HG02798 (cell line): Measurements from ENCODE around the gene TBRG4.

ENCODE experiments used
- ATAC-seq: cut with Tn5 transposase; IDR thresholded peaks from one replicate; pipeline ENCODE4 v1.9.1; 2021; ENCODE audit warnings: mild to moderate bottlenecking; ENCODE audit not compliant: unreplicated experiment, poor library complexity

TBRG4 gene

DNA sequence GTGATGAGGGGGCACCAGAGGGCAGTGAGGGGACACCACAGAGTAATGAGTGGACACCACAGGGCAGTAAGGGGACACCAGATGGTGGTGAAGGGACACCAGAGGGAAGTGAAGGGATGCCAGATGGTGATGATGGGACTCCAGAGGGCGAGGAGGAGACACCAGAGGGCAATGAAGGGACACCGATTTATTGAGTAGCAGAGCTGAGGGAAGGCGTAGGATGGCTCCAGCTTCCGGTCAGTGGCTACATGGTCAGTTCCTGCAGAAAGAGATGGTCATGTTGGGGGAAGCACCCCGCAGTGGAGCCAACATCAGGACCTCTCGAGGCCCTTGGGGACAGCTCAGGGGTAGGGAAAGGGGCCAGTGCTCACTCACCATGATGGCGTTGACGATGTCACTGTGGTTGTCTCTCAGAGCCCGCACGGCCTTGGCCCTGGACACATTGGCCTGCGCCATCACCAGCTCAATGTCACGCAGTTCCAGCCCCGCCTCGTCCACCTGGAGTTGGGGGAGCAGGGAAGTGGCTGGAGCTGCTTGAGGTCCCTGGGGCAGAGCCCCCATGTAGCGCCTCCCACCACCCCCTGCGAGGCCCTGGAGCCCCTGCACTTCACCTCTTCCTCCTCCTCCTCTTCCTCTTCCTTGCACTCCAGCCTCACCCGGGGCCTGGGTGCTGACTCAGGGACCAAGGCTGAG is 31.1 kb downstream of the TBRG4 start:
- ATAC-seq = no peak

DNA sequence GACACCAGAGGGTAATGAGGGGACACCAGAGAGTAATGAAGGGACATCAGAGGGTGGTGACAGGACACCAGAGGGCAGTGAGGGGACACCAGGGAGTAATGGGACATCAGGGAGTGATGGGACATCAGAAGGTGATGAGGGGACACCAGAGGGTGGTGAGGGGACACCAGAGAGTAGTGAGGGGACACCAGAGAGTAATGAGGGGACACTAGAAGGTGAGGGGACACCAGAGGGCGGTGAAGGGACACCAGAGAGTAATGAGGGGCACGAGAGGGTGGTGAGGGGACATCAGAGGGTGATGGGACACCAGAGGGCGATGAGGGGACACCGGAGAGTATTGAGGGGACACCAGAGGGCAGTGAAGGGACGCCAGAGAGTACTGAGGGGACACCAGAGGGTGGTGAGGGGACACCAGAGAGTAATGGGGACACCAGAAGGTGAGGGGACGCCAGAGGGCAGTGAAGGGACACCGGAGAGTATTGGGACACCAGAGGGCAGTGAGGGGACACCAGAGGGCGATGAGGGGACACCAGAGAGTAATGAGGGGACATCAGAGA is 33.3 kb downstream of the TBRG4 start:
- ATAC-seq = no peak

DNA sequence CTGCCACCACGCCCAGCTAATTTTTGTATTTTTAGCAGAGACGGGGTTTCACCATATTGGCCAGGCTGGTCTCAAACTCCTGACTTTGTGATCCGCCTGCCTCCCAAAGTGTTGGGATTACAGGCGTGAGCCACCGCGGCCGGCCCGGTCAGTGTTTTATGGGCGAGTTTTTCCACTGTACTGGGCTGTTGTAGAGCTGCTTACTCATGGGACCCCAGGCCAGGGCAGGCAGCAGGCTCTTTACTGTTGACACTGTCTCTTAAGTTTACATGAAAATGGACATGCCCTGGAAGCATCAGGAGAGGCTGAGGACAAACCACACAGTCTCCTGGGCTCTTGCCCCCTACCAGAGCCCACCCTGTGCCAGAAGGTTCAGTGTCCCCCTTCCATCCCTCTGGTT is 33.9 kb downstream of the TBRG4 start:
- ATAC-seq = no peak

DNA sequence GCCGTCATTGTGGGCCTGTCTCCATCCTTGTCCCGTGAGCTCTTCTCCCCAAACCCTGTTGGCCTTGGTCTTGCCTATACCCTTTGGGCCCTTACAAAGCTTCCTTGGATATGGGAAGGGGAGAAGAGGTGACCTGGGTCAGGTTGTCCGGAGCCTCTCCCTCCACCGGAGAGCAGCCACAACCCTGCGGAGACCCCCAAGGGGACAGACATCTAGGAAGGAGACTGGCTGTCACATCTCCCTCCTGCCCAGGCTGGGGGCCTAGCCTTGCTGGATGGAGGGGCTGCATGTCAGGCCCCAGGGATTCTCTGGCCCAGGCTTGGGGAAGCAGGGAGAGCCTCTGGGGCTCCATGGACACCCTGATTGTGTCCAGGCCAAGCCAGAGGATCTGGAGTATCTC is 34.6 kb downstream of the TBRG4 start:
- ATAC-seq = no peak

DNA sequence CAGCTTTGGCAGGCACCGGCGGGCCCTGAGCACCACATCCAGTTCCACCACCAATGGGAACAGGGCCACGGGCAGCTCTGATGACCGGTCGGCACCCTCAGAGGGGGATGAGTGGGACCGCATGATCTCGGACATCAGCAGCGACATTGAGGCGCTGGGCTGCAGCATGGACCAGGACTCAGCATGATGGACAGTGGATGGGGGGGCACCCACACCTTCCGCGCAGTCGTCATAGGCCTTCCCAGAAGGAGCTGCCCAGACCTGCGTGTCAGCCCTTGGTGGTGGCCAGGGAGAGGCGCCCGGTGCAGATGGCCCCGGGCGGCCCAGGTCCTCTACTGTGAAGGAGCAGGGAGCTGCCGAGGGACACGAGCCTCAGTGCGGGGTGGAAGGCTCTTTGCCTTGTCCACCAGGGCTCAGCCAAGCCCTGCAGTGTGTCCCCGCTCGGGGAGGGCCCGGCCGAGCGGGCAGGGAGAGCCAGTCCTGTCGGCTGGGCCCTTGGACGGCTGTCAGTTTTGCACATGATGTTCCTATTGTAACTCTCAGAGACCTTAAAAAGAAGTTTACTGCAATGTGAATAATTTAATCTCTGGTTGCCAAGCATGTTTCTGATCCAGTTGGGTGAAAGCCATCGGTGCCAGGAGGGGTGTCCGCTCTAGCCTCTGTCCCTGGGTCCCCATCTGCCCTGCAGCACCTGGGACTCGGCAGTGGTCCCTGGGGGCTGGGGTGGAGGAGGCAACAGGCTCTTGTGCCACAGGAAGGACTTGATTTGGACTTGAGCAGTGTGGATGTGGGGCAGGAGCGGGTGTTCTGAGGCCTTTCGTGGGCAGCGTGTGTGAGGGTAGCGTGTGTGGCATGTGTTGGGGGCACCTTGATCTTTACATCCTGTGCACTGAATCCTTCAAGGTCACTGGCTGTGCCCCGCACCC is 35.4 kb downstream of the TBRG4 start:
- no peak for ATAC-seq

DNA sequence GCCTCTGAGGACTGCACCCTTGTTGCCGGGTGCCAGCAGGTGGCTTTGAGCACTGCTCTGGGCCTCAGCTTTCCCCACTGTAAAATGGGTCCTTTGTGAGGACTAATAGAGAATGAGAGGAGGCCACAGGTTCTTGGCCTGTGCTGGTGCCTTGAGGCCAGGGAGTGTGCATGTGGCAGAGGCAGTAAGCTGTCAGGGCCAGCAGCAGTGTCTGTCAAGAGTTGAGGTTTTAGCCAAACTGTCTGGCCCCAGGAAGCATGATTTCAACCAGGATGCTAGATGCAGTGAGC is 36.2 kb downstream of the TBRG4 start:
- no peak for ATAC-seq

DNA sequence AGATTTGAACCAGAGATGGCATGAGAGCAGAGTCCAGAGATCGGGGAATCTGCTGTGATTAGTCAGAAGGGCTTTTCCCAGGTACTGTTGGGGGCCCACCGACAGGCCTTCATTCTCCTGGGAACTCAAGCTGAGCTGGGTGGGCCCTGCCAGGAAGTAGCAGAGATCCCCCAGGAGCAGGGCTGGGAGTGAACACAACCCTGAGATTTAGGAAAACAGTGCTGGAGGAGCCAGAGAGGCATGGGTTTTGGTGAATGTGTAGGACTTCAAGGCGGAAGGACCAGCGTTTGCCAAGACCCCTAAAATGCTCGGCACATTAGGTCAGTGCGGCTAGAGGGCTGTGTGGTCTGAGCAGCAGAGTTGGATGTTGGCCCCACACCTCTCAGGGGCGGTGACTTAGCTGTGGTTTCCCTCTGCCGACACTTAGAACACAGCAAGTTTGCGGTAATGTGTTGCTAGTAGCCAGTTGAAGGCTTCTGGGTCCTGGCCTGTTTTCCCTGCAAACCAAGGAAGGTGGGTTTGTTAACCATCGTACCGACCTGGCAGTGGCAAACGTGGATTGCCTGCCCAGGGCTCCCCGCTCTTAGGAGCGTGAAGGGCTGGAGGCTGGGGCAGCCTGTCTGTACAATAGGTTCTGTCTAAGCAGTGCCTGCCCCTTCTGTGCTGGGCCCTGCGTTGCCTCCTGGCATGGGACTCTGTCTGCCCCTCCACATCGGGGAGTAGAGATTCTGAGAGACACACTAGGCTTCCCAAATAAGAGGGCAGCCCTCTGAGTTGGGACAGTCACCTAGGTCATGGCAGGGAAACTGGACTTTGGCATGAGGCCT is 36.8 kb downstream of the TBRG4 start:
- no peak for ATAC-seq

DNA sequence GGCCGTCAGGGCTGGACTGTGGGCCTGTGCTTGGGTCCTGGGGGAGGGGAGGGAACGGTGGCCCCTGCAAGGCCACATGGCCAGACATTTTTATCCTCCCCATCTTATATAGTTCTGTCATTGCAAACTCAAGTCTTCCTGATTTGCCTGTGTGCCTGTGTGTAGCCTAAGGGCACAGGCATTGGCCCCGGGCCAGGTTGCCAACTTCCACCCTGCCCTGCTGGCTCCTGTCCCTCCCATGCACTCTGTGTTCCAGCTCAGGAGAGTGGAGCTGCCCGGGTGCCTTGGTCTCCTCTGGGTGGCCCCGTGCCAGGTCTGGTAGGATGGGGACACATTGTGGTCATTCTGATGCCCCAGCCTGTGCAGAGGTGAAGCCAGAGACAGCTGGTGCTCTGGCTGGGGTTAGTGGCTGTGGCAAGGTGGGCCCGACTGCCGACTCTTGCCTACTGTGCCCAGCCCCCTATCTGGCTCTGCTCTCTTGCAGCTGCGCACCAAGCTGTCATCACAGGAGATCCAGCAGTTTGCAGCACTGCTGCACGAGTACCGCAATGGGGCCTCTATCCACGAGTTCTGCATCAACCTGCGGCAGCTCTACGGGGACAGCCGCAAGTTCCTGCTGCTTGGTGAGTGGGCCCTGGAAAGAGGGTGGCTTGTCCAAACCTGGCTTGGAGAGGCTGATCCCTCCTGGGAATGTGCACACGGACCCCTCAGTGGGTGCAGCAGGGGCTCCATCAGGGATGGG is 37.5 kb downstream of the TBRG4 start:
- no peak for ATAC-seq

DNA sequence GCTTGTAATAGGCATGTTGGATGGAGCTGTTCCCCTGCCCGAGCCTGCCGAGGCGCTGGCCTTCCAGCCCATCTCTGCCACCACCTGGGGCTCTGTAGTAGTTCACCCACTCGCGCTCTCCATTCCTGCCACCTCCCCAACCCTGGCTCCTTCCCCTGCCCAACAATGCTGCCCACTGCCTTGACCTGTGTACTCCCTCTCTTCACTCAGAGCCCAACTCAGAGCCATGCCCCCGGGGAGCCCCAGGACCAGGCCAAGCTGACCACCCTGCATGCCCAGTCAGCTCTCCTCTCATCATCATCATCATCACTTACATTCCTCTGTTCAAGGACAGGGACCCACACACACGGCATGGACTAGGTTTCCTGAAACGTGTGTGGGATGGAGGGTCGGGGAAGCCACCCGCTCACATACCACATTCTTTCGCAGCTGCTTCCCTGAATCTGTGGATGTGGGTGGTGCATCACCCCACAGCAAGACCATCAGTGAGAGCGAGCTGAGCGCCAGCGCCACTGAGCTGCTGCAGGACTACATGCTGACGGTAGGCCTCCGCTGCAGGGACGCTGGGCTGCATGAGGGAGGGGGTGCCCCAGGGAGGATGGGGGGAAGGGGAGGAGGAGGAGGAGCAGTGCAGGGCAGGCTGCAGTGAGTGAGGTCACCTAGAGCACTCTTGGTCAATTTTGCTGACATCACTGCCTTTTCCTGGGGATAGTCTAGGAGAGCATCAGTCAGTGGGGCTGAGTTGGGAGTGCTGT is 38.3 kb downstream of the TBRG4 start:
- ATAC-seq = no peak

DNA sequence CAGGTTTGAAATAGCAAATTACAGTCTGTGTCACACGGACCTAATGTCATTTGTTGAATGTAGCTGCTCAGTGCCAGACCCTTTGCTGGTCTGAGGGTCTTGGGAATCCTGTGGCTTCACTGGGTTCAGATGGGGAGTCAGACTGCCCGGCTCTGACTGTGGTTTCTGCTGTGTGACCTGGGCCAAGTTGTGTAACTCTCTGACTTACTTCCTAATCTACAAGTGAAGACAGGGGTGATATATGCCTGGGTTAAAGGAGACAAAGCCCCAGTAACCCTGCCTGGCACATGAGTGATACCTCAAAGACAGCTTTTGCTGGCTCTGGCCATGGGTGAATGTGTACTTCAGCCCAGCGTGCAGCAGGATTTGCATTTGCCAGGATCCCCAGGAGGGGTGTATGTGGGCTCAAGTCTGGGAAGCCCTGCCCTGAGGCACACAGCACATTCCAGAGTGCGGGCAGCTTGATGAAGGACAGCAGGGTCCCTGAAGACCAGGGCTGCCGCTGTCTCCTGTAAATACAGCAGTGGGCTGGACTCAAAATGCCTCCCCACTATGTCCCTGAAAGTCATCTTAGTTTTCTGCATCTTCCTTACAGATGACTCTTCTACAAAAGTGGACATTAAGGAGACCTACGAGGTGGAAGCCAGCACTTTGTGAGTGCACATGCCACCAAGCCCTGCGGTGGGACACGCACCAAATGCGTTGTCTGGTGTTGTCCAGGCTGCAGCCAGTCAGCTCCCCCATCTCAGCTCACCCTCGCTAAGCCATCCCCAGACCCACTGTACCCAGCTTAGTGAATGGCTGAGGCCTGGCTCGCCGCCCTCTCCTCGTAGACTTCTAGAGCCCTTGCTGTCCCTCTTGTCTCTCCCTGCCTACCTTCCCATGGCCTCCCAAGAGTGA is 39.1 kb downstream of the TBRG4 start:
- no peak for ATAC-seq

DNA sequence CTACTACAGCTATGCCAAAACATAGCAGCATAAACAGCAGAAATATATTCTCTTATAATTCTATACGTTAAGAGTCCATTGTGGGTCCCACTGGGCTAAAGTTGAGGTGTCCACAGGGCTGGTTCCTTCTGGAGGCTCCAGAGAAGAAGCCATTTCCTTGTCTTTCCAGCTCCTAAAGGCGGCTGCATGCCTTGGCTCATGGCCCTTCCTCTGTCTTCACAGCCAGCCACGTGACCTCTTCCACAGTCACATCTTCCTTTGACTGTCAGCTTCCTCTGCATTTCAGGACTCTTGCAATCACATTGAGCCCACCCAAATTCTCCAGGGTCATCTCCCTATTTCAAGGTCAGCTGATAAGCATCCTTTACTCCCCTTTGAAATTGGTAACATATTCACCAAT is 40.0 kb downstream of the TBRG4 start:
- ATAC-seq = no peak

DNA sequence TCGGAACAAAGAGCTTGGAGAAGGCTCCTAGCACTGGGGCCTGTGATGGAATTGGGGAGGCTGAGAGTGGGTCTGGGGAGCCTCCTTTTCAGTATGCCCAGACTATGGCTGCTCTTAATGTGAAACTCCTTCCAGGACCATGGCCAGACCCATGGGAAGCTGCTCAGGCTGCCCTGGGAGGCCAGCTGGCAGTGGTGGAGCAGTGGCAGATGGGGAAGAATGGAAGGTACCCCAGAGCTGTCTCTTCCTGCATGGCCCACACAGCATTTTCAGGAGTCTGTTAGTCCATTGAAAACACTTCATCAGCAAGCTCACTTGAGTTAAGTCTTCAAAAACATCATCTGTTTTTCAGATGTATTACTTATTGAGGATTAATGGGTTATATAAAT is 41.2 kb downstream of the TBRG4 start:
- ATAC-seq = no peak

DNA sequence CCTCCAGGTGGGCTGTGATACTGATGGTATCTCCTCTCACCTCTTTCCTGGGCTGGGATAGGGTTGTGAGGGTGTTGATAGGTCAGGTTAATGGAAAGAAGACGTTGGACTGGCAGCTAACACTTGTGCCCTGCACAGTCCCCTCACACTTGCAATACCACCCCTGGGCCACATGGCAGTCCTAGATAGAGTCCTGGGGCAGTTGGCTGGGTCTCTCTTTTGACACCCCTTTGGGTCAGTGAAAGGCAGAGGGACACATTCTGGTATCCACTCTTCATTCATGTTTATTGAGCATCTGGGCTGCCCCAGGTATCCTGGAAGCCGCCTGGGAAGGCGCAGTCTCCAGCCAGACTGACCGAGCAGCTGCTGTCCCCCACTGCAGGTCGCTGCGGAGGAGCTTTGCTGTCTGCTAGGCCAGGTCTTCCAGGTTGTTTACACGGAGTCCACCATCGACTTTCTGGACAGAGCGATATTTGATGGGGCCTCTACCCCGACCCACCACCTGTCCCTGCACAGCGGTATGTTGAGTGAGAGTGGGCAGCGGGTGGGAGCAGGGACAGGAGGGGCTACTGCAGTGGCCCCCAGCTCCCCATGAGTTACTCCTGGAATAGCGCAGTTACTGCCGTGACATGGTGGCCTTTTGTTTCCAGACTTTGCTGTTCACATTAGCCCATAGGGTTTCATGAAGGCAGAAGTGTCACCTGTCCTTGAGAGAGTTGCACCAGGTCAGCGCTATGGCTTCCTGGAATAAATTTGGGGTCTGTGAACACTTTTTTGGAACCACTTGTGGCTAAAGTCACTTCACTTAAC is 41.8 kb downstream of the TBRG4 start:
- no peak for ATAC-seq

DNA sequence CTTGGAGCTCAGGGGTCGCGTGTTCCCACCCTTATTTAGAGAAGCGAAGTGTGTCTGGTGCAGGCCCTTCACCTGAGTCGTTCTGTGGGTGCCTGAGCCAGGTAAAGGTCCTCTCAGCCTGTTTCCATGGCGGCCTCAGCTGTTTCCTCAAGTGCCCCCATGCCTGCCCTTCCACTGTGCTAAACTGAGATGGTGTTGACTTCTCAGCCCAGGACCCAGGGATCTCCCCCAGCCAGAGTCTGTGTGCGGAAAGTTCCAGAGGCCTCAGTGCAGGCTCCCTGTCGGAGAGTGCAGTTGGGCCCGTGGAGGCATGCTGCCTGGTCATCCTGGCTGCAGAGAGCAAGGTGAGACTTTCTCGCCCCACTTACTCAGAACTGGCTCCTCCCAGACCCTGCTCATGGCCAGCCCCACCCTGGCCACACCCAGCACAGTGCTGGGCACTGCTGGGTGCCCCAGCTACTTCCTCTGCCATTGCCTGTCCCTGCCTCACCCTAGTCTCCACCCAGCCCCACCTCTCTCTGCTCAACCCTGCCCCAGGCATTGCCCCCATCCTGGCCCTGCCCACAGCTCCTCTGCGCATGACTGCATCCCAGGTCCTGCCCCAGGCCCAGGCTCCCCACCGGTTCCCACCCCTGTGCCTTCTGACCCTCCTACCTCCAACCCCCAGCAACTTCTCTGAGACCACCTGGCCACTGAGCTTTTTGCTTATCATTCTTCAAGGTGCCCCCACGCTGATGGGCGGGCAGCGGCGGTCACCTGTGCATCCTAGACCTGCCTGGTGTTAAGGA is 43.1 kb downstream of the TBRG4 start:
- no peak for ATAC-seq

DNA sequence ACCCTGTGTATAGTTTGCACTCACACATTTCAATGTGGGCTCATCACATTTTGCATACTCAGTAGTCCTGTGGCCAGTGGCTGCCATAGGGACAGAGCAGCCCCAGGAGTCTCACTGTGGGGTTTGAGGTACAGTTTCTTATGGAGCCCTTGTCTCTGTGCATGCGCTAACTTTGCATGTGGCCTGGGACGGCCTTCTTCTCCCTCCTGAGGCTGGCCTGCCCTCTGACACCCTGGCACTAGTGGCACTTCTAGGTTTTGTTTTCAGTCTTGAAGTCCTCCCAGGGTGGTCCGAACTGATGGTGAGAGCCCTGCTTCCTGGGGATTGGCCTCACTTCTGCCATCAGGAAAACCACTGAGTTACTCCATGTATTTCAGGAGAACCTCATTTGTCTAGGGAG is 43.9 kb downstream of the TBRG4 start:
- ATAC-seq = no peak

DNA sequence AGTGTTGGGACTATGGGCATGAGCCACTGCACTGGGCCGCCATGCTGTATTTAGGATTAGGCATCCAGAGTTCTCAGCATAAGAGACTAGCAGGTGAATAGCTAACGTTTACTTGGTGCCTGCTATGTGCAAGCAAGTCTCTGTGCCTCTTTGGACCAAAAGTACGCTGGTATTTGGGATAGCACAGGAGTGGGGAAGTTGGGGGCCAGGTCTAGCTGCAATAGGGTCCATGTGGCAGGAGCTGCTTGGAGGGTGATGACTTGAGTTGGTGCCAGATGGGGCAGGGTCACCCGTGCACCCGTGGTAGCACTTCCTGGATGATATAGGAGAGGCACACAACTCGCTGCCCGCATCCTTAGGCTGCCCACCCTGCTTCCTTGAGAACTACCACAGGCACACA is 45.1 kb downstream of the TBRG4 start:
- ATAC-seq = no peak
